BLaER1 treated with 17β-estradiol and CSF1 and Interleukin-3, amounts not matched to agents 10 nM and 100 nM (cell line): ENCODE results near the gene SVOPL.

Experiments used
- H3K27ac ChIP-seq, 11 experiments: shearing (Covaris generic); formaldehyde crosslinking; 2 replicates each; pipeline ENCODE4 v1.8.1; 2022
- H3K27me3 ChIP-seq, 11 experiments: shearing (Covaris generic); formaldehyde crosslinking; 2 replicates each; pipeline ENCODE4 v1.8.1; 2022
- H3K36me3 ChIP-seq, 11 experiments: shearing (Covaris generic); formaldehyde crosslinking; 2 replicates each; pipeline ENCODE4 v1.8.1; 2022
- H3K4me1 ChIP-seq, 10 experiments: shearing (Covaris generic); formaldehyde crosslinking; 2 replicates each; pipeline ENCODE4 v1.8.1; 2022
- H3K4me2 ChIP-seq, 11 experiments: shearing (Covaris generic); formaldehyde crosslinking; 2 replicates each; pipeline ENCODE4 v1.8.1; 2022
- H3K4me3 ChIP-seq, 10 experiments: shearing (Covaris generic); formaldehyde crosslinking; 2 replicates each; pipeline ENCODE4 v1.8.1; 2022
- H3K9ac ChIP-seq, 11 experiments: shearing (Covaris generic); formaldehyde crosslinking; 2 replicates each; pipeline ENCODE4 v1.8.1; 2022
- H3K9me3 ChIP-seq, 11 experiments: shearing (Covaris generic); formaldehyde crosslinking; replicated peaks in 1 of 11; 2 replicates each; pipeline ENCODE4 v1.8.1; 2022
- H4K20me1 ChIP-seq, 11 experiments: shearing (Covaris generic); formaldehyde crosslinking; 2 replicates each; pipeline ENCODE4 v1.8.1; 2022
- Cebpa-rat ChIP-seq, 11 experiments: shearing (Covaris generic); IDR thresholded peaks; 2 replicates each; pipeline ENCODE4 v1.8.1; 2022

SVOPL gene

GRCh38 chr7:138584283-138584682 is 116.9 kb downstream of the SVOPL start:
- H3K9ac ChIP-seq: no peak overlapping the region
- no peaks in the 10 kb centered on the region for H3K4me1 ChIP-seq
- peaks cover 0 to 5% (median 0%) of the 10 kb centered on the region in 11 experiments; a peak in 1 of 22 replicates for H3K9me3 ChIP-seq
- peaks cover 80 to 94% (median 86%) of the 10 kb centered on the region in 11 experiments for H3K36me3 ChIP-seq
- no peak for TF ChIP-seq Cebpa-rat (IDR thresholded peaks at IDR 0.05)
- no peak overlapping the region for H3K4me2 ChIP-seq
- no peak overlapping the region for H3K4me3 ChIP-seq
- H3K27me3 ChIP-seq: no peaks in the 10 kb centered on the region
- H3K27ac ChIP-seq: no peak overlapping the region
- H4K20me1 ChIP-seq: no peaks in the 10 kb centered on the region

- H3K9ac ChIP-seq: no peak overlapping the region
- no peaks in the 10 kb centered on the region for H4K20me1 ChIP-seq
- H3K27ac ChIP-seq: no peak overlapping the region
- no peaks in the 10 kb centered on the region for H3K27me3 ChIP-seq
- H3K4me3 ChIP-seq: no peak overlapping the region
- no peaks in the 10 kb centered on the region for H3K4me1 ChIP-seq
- no peak for TF ChIP-seq Cebpa-rat (IDR thresholded peaks at IDR 0.05)
- peaks cover 87 to 100% (median 96%) of the 10 kb centered on the region in 11 experiments for H3K36me3 ChIP-seq
- H3K9me3 ChIP-seq: peaks cover 0 to 23% (median 15%) of the 10 kb centered on the region in 11 experiments; a peak in 19 of 22 replicates
- H3K4me2 ChIP-seq: no peak overlapping the region
These were observed 120.1 kb downstream of the SVOPL start for GRCh38 chr7:138581065-138581464.

- Histone ChIP-seq H3K9ac (no peak overlapping the region), H3K4me1 (no peaks in the 10 kb centered on the region), H3K9me3 (peaks cover 5 to 28% (median 22%) of the 10 kb centered on the region in 11 experiments; a peak in 21 of 22 replicates), H4K20me1 (no peaks in the 10 kb centered on the region), H3K36me3 (peaks cover 87 to 100% (median 96%) of the 10 kb centered on the region in 11 experiments), H3K4me3 (no peak overlapping the region), H3K4me2 (no peak overlapping the region), H3K27me3 (no peaks in the 10 kb centered on the region), H3K27ac (no peak overlapping the region)
- no peak for TF ChIP-seq Cebpa-rat (IDR thresholded peaks at IDR 0.05)
These were observed 121.5 kb downstream of the SVOPL start for GRCh38 chr7:138579671-138580070.

GRCh38 chr7:138579136-138579535 is 122.0 kb downstream of the SVOPL start:
- H4K20me1 ChIP-seq: no peaks in the 10 kb centered on the region
- H3K36me3 ChIP-seq: peaks cover 90 to 100% (median 96%) of the 10 kb centered on the region in 11 experiments
- peaks cover 5 to 29% (median 22%) of the 10 kb centered on the region in 11 experiments; a peak in 21 of 22 replicates for H3K9me3 ChIP-seq
- no peak overlapping the region for H3K4me2 ChIP-seq
- no peak overlapping the region for H3K9ac ChIP-seq
- H3K4me3 ChIP-seq: no peak overlapping the region
- H3K4me1 ChIP-seq: no peaks in the 10 kb centered on the region
- no peak for TF ChIP-seq Cebpa-rat (IDR thresholded peaks at IDR 0.05)
- no peak overlapping the region for H3K27ac ChIP-seq
- H3K27me3 ChIP-seq: no peaks in the 10 kb centered on the region

GRCh38 chr7:138575897-138576428 is 125.2 kb downstream of the SVOPL start:
- Histone ChIP-seq H3K9me3 (peaks cover 10 to 35% (median 28%) of the 10 kb centered on the region in 11 experiments; a peak in 21 of 22 replicates), H3K27me3 (no peaks in the 10 kb centered on the region), H3K4me2 (no peak overlapping the region), H3K27ac (no peak overlapping the region), H3K4me3 (no peak overlapping the region), H4K20me1 (no peaks in the 10 kb centered on the region), H3K36me3 (peaks cover 93 to 100% (median 97%) of the 10 kb centered on the region in 11 experiments), H3K9ac (no peak overlapping the region), H3K4me1 (no peaks in the 10 kb centered on the region)
- no peak for TF ChIP-seq Cebpa-rat (IDR thresholded peaks at IDR 0.05)

- H3K4me1 ChIP-seq: no peaks in the 10 kb centered on the region
- H3K36me3 ChIP-seq: peaks cover 94 to 100% (median 98%) of the 10 kb centered on the region in 11 experiments
- no peaks in the 10 kb centered on the region for H4K20me1 ChIP-seq
- H3K9me3 ChIP-seq: peaks cover 14 to 35% (median 29%) of the 10 kb centered on the region in 11 experiments; a peak in 21 of 22 replicates
- H3K27me3 ChIP-seq: no peaks in the 10 kb centered on the region
- H3K4me2 ChIP-seq: no peak overlapping the region
- no peak overlapping the region for H3K9ac ChIP-seq
- H3K27ac ChIP-seq: no peak overlapping the region
- no peak overlapping the region for H3K4me3 ChIP-seq
- no peak for TF ChIP-seq Cebpa-rat (IDR thresholded peaks at IDR 0.05)
These were observed 127.4 kb downstream of the SVOPL start for GRCh38 chr7:138573741-138574140.

- no peak overlapping the region for H3K27ac ChIP-seq
- no peak overlapping the region for H3K4me3 ChIP-seq
- H3K9me3 ChIP-seq: peaks cover 28 to 43% (median 33%) of the 10 kb centered on the region in 11 experiments
- TF ChIP-seq Cebpa-rat (IDR thresholded peaks at IDR 0.05): no peak
- H4K20me1 ChIP-seq: no peaks in the 10 kb centered on the region
- H3K4me2 ChIP-seq: no peak overlapping the region
- no peaks in the 10 kb centered on the region for H3K4me1 ChIP-seq
- peaks cover 98 to 100% (median 100%) of the 10 kb centered on the region in 11 experiments for H3K36me3 ChIP-seq
- no peaks in the 10 kb centered on the region for H3K27me3 ChIP-seq
- no peak overlapping the region for H3K9ac ChIP-seq
These were observed 130.4 kb downstream of the SVOPL start for GRCh38 chr7:138570715-138571114.

GRCh38 chr7:138569418-138569817 is 131.7 kb downstream of the SVOPL start:
- Histone ChIP-seq H3K4me1 (no peaks in the 10 kb centered on the region), H3K9me3 (peaks cover 37 to 50% (median 39%) of the 10 kb centered on the region in 11 experiments), H3K4me3 (no peak overlapping the region), H3K4me2 (no peak overlapping the region), H3K27me3 (no peaks in the 10 kb centered on the region), H3K36me3 (peaks cover 98 to 100% (median 100%) of the 10 kb centered on the region in 11 experiments), H3K9ac (no peak overlapping the region), H4K20me1 (no peaks in the 10 kb centered on the region), H3K27ac (no peak overlapping the region)
- no peak for TF ChIP-seq Cebpa-rat (IDR thresholded peaks at IDR 0.05)

GRCh38 chr7:138568655-138569054 is 132.5 kb downstream of the SVOPL start:
- Histone ChIP-seq H3K36me3 (peaks cover 98 to 100% (median 100%) of the 10 kb centered on the region in 11 experiments), H3K27me3 (no peaks in the 10 kb centered on the region), H3K4me1 (no peaks in the 10 kb centered on the region), H3K4me2 (no peak overlapping the region), H3K9ac (no peak overlapping the region), H3K9me3 (peaks cover 39 to 55% (median 44%) of the 10 kb centered on the region in 11 experiments), H4K20me1 (no peaks in the 10 kb centered on the region), H3K27ac (no peak overlapping the region), H3K4me3 (no peak overlapping the region)
- TF ChIP-seq Cebpa-rat (IDR thresholded peaks at IDR 0.05): no peak
